ENCODE measurements around the gene HNRNPDL.

DNA sequence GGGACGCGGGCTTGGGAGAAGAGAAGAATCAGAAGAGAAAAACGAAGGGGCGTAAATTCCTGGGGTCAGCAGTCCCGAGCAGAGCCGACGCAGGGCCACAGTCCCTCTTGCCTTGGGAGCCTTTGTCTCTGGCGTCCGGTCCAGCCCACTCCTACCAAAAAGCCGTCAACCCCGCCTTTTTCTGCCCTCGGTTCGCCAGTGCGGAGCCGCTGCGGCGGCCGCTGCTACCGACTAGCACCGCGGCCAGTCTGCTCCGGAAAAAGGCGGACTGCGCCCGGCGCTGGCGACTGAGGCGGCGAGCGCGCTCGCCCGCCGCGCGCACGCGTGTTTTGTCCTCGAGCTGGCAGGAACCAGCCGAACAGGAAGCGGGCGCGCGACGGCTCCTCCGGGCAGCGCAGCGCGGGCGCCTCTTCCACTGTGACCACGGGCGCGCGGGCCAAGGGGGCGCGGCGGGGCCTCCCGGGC lies 502 bp downstream of the HNRNPDL start:
- TF ChIP-seq MYBL2 (CRISPR knock-in tag; IDR thresholded peaks at IDR 0.05) (no peak), FOXP4 (CRISPR knock-in tag; IDR thresholded peaks at IDR 0.05) (no peak; the same call in 1 of the 2 replicates), SOX15 (CRISPR knock-in tag; IDR thresholded peaks at IDR 0.05) (no peak)
- TF ChIP-seq, protein P1, sequence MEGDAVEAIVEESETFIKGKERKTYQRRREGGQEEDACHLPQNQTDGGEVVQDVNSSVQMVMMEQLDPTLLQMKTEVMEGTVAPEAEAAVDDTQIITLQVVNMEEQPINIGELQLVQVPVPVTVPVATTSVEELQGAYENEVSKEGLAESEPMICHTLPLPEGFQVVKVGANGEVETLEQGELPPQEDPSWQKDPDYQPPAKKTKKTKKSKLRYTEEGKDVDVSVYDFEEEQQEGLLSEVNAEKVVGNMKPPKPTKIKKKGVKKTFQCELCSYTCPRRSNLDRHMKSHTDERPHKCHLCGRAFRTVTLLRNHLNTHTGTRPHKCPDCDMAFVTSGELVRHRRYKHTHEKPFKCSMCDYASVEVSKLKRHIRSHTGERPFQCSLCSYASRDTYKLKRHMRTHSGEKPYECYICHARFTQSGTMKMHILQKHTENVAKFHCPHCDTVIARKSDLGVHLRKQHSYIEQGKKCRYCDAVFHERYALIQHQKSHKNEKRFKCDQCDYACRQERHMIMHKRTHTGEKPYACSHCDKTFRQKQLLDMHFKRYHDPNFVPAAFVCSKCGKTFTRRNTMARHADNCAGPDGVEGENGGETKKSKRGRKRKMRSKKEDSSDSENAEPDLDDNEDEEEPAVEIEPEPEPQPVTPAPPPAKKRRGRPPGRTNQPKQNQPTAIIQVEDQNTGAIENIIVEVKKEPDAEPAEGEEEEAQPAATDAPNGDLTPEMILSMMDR (IDR thresholded peaks at IDR 0.05): no peak

All from WTC11 (cell line).